ENCODE measurements around the gene OR2A42.
"Not testable (repeated sequence)": the region's sequence is repeated elsewhere in the genome, so short reads cannot be mapped to it uniquely, and the experiment has no call there.

The OR2A42 gene

DNA sequence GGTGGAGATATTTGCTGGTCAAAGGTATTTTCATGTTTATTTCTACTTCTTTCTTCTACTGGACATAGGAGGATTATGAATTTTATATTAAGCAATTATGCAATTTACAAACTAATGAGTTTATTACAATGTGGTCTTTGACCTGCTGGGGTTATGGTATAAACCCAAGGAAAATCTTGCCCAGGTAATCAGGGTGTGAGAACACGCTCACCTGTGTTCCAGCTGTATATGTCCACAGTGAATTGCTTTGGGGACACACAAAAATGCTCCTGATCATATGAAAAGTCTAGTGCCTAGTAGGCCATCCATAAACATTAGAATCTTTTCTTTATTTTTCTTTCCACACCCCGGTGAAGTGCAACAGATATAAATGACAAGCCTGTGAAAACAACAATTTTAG, at the start of gene OR2A42:
Gene OR2A42, minus strand, starts transcription at position 241 of the 400 bp plus-strand sequence. CDS start 6,762 bp downstream, outside the sequence.
- DNase-seq (ENCODE audit: low read depth), result not testable (repeated sequence)

DNA sequence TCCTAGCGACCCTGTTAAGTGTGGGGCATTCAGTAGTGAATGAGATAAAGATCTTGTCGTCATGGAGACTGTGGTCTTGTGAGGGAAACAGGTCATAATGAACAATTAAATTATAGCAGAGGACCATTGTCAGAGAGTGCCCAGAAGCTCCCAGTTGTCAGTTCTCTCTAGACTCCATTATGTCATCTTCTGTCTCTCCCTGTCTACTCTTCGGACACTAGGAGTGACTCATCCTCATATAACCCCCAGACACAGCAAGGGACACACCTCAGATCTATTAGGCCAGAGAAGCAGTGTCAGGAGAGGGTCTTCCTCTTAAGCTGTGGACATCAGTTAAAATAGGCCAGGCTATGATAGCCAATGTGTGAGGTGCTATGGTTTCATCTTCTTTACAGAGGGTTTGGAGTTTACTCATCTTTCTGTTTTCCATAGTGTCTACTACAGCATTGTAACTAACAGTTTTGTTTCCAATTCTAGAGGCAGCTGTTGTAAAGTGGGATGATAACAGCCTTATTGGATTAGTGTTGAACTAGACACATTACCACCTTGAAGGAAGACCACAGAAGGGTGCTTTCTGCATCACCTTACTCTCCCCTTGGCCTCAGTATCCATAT, 47.9 kb upstream of the OR2A42 start:
- not testable (repeated sequence) for DNase-seq (ENCODE audit: low read depth)

- DNase-seq (ENCODE audit: low read depth), result not testable (repeated sequence)
Observed at GRCh38 chr7:144283716-144284115, 44.3 kb upstream of the OR2A42 start.

DNA sequence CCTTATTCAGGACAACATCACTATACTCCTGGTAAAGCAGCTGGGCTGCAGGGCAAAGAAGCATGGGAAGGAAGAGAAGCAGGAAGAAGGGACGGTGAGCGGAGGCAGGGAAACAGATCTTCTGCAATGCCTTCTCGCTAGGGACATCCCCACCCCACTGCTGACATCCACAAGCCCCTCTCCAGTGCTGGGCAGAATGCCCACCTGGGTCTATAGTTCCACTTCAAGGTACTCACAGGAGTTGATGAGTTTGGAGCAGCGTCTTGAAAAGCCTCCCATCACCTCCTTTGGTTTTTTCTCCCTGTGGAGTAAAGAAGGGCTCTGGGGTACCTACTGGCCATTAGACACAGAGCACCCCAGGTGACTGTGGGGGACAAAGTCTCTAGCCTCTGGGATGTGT, 43.1 kb upstream of the OR2A42 start:
- DNase-seq (ENCODE audit: low read depth), result not testable (repeated sequence)

DNA sequence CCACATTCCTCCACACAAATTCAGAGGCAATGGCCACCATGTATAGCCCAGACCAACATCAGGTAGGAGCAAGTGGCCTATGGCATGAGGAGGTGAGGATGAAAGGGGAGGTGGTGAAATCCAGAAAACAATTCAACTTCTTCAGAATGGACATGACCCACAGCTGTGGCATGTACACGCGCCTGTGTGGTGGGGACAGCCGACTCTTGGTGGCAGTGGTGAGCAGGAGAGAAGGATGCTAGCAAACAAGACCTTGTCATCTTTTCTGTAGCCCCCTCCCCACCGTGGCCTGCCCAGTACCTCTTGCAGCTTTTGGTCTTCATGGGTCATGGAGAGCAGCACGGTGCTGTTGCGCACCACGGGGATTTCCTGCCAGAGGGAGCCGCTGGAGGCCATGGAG, 42.6 kb upstream of the OR2A42 start:
- not testable (repeated sequence) for DNase-seq (ENCODE audit: low read depth)

- not testable (repeated sequence) for DNase-seq (ENCODE audit: low read depth)
Observed at GRCh38 chr7:144280010-144280409, 40.6 kb upstream of the OR2A42 start.

DNA sequence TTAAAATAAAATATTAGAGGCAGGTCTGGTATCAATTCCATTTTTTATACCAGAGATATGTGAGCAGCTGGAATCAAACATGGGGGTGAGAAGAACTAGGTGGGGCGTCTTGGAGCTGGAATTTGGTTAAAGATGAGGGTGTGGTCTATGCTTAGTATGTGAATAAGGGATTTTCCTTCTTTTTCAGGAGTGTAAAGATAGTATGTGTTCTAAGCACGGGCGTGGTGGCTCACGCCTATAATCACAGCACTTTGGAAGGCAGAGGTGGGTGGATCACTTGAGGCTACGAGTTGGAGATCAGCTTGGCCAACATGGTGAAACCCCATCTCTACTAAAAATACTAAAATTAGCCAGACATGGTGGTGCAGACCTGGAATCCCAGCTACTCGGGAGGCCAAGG, 35.9 kb upstream of the OR2A42 start:
- DNase-seq (ENCODE audit: low read depth), result not testable (repeated sequence)

- DNase-seq (ENCODE audit: low read depth), result not testable (repeated sequence)
Observed at GRCh38 chr7:144269188-144269587, 29.8 kb upstream of the OR2A42 start, which contains the start of gene CTAGE8. Gene CTAGE8 (minus strand): TSS chr7:144269288. CDS start chr7:144269250, 38 bp downstream.

- DNase-seq (ENCODE audit: low read depth), result not testable (repeated sequence)
Observed at GRCh38 chr7:144264692-144265091, 25.3 kb upstream of the OR2A42 start, which contains the start of gene OR2A7. Gene OR2A7 (minus strand): TSS chr7:144264792. CDS start chr7:144259628, 5,164 bp downstream.

DNA sequence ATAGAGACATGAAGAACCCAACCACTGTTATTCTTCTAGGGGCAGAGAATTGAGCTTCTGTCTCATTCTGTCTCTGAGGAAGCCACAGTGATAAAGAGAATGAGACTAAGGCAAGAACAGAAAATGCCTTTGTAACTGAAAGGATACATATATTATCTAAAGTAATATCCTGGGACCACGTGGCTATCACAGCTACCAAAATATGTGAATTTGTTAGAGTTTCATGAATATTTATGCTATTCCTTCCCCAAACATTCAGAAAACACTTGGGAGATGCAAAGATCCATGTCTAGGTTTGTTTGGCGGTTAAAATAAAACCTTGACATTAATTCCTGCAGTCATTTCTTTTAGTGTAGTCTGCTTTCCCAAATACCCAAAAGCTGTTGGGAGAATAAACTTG, 22.7 kb upstream of the OR2A42 start:
- DNase-seq (ENCODE audit: low read depth), result not testable (repeated sequence)

DNA sequence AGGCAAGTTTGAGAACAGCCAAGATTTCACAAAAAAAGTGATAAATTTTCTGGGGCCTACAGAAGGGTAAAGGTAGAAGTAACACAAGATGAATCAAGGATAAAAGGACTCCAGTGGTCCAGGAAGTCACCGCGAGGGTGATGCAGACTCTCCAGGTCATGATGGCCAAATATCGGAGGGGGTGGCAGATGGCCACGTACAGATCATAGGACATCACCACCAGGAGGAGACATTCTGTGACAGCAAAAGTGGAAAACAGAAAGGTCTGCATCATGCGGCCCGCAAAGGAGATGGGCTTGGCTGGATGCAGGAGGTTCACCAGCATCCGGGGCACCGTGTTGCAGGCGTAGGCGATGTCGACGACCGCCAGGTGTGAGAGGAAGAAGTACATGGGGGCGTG, 19.7 kb upstream of the OR2A42 start:
- DNase-seq (ENCODE audit: low read depth), result not testable (repeated sequence)

DNA sequence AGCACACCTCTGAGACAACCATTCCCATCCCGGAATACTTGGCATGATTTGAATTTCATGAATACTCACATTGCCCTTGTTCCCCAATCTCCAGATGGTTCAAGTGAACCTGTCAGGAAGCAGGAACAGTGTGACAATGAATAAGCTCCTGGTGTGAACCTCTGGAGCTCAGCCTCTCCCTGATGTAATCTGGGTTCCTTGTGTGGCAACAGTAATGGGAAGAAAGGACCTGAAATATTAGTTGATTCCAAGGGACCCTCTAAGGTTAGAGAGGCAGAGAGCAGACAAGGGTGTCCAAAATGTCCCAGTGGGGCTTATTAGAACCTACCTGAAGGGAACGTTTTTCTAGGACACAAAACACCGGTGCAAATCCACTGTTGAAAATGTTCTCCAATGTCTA, 16.7 kb upstream of the OR2A42 start:
- DNase-seq (ENCODE audit: low read depth), result no peak

- DNase-seq (ENCODE audit: low read depth), result no peak
Observed at GRCh38 chr7:144255471-144255897, 16.1 kb upstream of the OR2A42 start.

GRCh38 chr7:144252307-144252706, 12.9 kb upstream of the OR2A42 start:
- not testable (repeated sequence) for DNase-seq (ENCODE audit: low read depth)

DNA sequence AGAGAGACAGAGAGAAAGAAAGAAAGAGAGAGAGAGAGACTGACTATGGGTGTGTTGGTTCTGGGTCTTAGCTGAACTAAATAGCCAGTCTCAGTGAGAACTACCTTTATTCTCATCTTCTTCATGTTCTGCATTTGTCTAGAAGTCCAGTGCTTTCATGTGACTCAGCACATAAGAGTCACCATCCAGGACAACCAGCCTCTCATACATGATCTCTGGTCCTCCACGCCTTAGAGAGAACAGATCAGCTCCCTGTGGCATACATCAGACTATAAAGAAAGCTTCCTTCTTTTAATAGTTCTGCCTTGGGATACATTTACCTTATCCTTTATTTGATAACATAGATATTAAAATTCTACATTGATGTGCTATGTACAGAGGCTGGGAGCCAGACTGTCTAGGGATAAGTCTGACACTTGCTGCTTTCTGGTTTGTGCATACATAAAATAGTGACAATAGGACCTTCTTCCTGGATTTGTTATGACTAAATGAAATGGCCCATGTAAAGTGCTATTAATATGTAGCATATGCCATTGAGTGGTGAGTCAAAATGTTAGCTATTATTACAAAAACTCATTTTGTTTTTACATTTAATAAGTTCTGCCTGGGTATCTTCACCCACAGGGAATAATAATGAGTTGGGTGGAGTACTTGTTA, 8.4 kb upstream of the OR2A42 start:
- not testable (repeated sequence) for DNase-seq (ENCODE audit: low read depth)

DNA sequence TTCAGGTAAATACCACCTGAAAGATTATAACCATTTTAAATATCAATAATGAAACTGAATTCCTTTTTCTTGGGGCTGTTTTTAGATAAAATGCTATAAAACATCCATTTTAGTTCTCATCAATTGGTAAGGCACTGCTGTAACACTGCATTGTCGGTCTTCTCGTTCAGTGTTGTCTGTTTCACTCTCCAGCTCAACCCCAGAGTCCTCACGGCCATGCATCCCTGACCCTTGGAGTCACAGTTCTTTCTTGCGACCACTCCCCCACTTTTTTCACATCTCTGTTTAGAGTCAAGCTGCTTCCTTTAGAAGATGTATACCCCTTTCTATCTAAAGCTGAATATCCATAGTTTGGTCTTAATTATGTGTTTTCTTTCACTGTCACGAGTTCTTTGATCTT, 7.6 kb upstream of the OR2A42 start:
- not testable (repeated sequence) for DNase-seq (ENCODE audit: low read depth)

DNA sequence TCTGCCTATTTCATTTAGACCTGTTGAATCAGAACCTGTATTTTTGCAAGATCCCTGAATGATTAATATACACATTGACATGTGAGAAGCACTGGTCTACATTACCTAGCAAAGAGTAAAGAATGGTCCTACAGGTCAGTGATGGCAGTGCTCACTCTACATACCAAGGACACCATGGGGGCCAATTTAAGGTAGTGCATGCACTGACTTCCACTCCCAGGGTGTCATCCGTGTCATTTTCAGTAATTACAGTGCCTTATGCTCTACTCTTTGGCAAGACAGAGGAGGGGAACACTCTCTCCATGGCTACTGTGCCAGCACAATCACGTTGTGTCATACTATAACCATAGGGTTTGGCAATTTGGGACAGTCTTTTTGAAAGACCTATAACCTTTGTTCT, 6.0 kb upstream of the OR2A42 start:
- not testable (repeated sequence) for DNase-seq (ENCODE audit: low read depth)

- not testable (repeated sequence) for DNase-seq (ENCODE audit: low read depth)
Observed at GRCh38 chr7:144238530-144239082, 799 bp downstream of the OR2A42 start.

DNA sequence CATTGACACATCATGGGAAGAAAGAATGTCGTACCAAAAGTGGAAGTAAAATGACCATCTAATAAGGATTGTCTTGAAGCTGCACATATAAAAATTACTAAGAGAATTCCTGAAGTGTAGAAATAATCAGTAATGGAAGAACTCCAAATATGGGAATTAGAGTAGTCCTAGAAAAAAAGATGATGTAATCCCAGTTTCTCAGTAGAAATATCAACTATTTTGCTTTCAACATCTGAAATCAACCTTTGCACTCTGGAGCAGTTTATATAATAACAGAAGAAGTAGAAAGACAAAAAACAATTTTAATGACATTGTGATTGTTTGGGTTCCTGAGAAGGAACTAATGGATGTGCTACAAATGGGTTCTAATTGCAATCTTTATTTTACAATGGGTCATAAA, 6.4 kb downstream of the OR2A42 start:
- not testable (repeated sequence) for DNase-seq (ENCODE audit: low read depth)

GRCh38 chr7:144231027-144231426, 8.4 kb downstream of the OR2A42 start:
- DNase-seq (ENCODE audit: low read depth), result not testable (repeated sequence)

- DNase-seq (ENCODE audit: low read depth), result not testable (repeated sequence)
Observed at GRCh38 chr7:144228810-144229209, 10.6 kb downstream of the OR2A42 start.

- DNase-seq (ENCODE audit: low read depth), result not testable (repeated sequence)
Observed at GRCh38 chr7:144226866-144227265, 12.5 kb downstream of the OR2A42 start.

GRCh38 chr7:144223675-144224074, 15.7 kb downstream of the OR2A42 start:
- DNase-seq (ENCODE audit: low read depth), result not testable (repeated sequence)
